HG03442 (cell line): Measurements from ENCODE around the gene GOLGA3.
"Not testable (repeated sequence)": the region's sequence is repeated elsewhere in the genome, so short reads cannot be mapped to it uniquely, and the experiment has no call there.

Experiments
- ATAC-seq: cut with Tn5 transposase; IDR thresholded peaks from one replicate; pipeline ENCODE4 v1.9.1; 2021; ENCODE audit warnings: mild to moderate bottlenecking, moderate library complexity; ENCODE audit not compliant: unreplicated experiment

Gene GOLGA3

GRCh38 chr12:132754160-132754932 lies 74.3 kb downstream of the GOLGA3 start:
- ATAC-seq: no peak

- not testable (repeated sequence) for ATAC-seq
Observed at GRCh38 chr12:132753670-132754069, 75.0 kb downstream of the GOLGA3 start.

GRCh38 chr12:132748319-132748718 lies 80.3 kb downstream of the GOLGA3 start:
- no peak for ATAC-seq

- ATAC-seq: no peak
Observed at GRCh38 chr12:132747896-132748295, 80.8 kb downstream of the GOLGA3 start.

GRCh38 chr12:132747395-132747794 lies 81.3 kb downstream of the GOLGA3 start:
- no peak for ATAC-seq

GRCh38 chr12:132746613-132747012 lies 82.1 kb downstream of the GOLGA3 start:
- ATAC-seq: no peak

- no peak for ATAC-seq
Observed at GRCh38 chr12:132743831-132744230, 84.8 kb downstream of the GOLGA3 start.

- no peak for ATAC-seq
Observed at GRCh38 chr12:132741620-132742019, 87.0 kb downstream of the GOLGA3 start.

GRCh38 chr12:132740652-132741051 lies 88.0 kb downstream of the GOLGA3 start:
- no peak for ATAC-seq

- ATAC-seq: no peak
Observed at GRCh38 chr12:132740313-132740646, 88.4 kb downstream of the GOLGA3 start.

GRCh38 chr12:132739600-132740312 lies 88.9 kb downstream of the GOLGA3 start:
- ATAC-seq: no peak

- ATAC-seq: no peak
Observed at GRCh38 chr12:132736913-132737312, 91.8 kb downstream of the GOLGA3 start.

- no peak for ATAC-seq
Observed at GRCh38 chr12:132736378-132736777, 92.3 kb downstream of the GOLGA3 start.

- no peak for ATAC-seq
Observed at GRCh38 chr12:132735496-132735895, 93.2 kb downstream of the GOLGA3 start.

GRCh38 chr12:132734206-132734605 lies 94.5 kb downstream of the GOLGA3 start:
- no peak for ATAC-seq

GRCh38 chr12:132731574-132731973 lies 97.1 kb downstream of the GOLGA3 start:
- ATAC-seq: no peak

- no peak for ATAC-seq
Observed at GRCh38 chr12:132730353-132730752, 98.3 kb downstream of the GOLGA3 start.

GRCh38 chr12:132729541-132730320 lies 98.9 kb downstream of the GOLGA3 start:
- no peak for ATAC-seq

GRCh38 chr12:132728502-132728901 lies 100.2 kb downstream of the GOLGA3 start:
- ATAC-seq: no peak

- no peak for ATAC-seq
Observed at GRCh38 chr12:132727091-132727794, 101.4 kb downstream of the GOLGA3 start.

GRCh38 chr12:132726386-132726785 lies 102.3 kb downstream of the GOLGA3 start:
- no peak for ATAC-seq
